Tibial nerve (tissue), 4 donors: ENCODE results near the gene DACT2.

Source experiments
- EP300 ChIP-seq, 2 donors: sonication (generic); formaldehyde crosslinking; IDR thresholded peaks; one replicate each; pipeline ENCODE4 v1.6.1; 2017; ENCODE audit warnings: antibody characterized with exemption in 2 of 2, mild to moderate bottlenecking in 1 of 2
- POLR2A ChIP-seq, 2 donors: fragments of 450-650 bp; IDR thresholded peaks; one replicate each; pipeline ENCODE4 v1.6.1; 2017; ENCODE audit warnings: antibody characterized with exemption in 2 of 2, mild to moderate bottlenecking in 2 of 2, moderate library complexity in 2 of 2
- TF ChIP-seq, protein P1 (sequence below), 5 experiments: fragments of 200-600 bp in 3 of 5; fragments of 450-650 bp in 2 of 5; sonication (generic) in 3 of 5; IDR thresholded peaks; one replicate each; pipeline ENCODE4 v1.5.1; 2016 to 2019; ENCODE audit warnings: antibody characterized with exemption in 5 of 5, mild to moderate bottlenecking in 3 of 5, moderate library complexity in 2 of 5

DNA sequence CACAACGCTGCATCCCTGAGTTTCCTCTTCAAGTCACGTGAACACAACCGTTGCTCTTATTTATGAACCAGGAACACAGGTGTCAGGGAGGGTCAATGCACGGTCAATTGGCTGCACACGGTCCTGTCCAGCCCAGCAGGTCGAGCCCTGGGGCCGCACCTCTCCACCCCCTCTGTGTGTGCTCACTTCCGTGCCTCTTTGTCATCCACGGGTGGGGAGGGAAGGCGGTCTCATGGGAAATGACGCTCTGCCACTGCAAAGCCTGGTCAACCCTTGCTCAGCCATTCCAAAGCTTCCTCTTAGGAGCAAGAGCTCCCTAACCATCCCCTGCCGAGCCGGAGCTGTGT is 38.7 kb downstream of the DACT2 start:
- TF ChIP-seq, protein P1, sequence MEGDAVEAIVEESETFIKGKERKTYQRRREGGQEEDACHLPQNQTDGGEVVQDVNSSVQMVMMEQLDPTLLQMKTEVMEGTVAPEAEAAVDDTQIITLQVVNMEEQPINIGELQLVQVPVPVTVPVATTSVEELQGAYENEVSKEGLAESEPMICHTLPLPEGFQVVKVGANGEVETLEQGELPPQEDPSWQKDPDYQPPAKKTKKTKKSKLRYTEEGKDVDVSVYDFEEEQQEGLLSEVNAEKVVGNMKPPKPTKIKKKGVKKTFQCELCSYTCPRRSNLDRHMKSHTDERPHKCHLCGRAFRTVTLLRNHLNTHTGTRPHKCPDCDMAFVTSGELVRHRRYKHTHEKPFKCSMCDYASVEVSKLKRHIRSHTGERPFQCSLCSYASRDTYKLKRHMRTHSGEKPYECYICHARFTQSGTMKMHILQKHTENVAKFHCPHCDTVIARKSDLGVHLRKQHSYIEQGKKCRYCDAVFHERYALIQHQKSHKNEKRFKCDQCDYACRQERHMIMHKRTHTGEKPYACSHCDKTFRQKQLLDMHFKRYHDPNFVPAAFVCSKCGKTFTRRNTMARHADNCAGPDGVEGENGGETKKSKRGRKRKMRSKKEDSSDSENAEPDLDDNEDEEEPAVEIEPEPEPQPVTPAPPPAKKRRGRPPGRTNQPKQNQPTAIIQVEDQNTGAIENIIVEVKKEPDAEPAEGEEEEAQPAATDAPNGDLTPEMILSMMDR (IDR thresholded peaks at IDR 0.05), result no peak
- no peak for TF ChIP-seq POLR2A (IDR thresholded peaks at IDR 0.05)
- TF ChIP-seq EP300 (IDR thresholded peaks at IDR 0.05), result no peak
